Peyer's patch (tissue), 4 donors: ENCODE data around the gene AKAP6. TPM values are rescaled to one million over a fixed set of nuclear protein-coding genes. Genes with fewer than 3 reads are reported as not detected.
A peak's percentile ranks its signal among the peaks of the same experiment; 100 is the strongest.

Experiments
- DNase-seq, 3 donors: peaks; one replicate each; pipeline ENCODE4 v3.0.0-alpha.2; 2017 to 2019
- H3K27ac ChIP-seq, 4 donors: fragments of 200-600 bp; sonication (generic); one replicate each; pipeline ENCODE4 v1.5.1; 2016 to 2019
- H3K27me3 ChIP-seq, 2 donors: fragments of 200-600 bp; sonication (generic); one replicate each; pipeline ENCODE4 v1.5.1; 2019
- H3K36me3 ChIP-seq, 3 donors: fragments of 200-600 bp; sonication (generic); one replicate each; pipeline ENCODE4 v1.5.1; 2016 to 2019
- H3K4me1 ChIP-seq, 4 donors: fragments of 200-600 bp; sonication (generic); one replicate each; pipeline ENCODE4 v1.5.1; 2016 to 2019
- H3K4me3 ChIP-seq, 4 donors: fragments of 200-600 bp; sonication (generic); 1 replicate in 3 of 4; 2 replicates in 1 of 4; pipeline ENCODE4 v1.5.1; 2016 to 2019; ENCODE audit warnings: mild to moderate bottlenecking in 1 of 4
- H3K9me3 ChIP-seq, 4 donors: fragments of 200-600 bp; sonication (generic); one replicate each; pipeline ENCODE4 v1.5.1; 2016 to 2019; ENCODE audit warnings: mild to moderate bottlenecking in 1 of 4
- CTCF ChIP-seq, 6 experiments: fragments of 450-650 bp in 4 of 6; fragments of 200-600 bp in 2 of 6; sonication (generic) in 1 of 6; IDR thresholded peaks; one replicate each; pipeline ENCODE4 v1.5.1; 2017 to 2019; ENCODE audit warnings: antibody characterized with exemption in 6 of 6, mild to moderate bottlenecking in 3 of 6, moderate library complexity in 1 of 6
- POLR2A ChIP-seq, 2 donors: fragments of 450-650 bp; IDR thresholded peaks; one replicate each; pipeline ENCODE4 v1.5.1; 2017; ENCODE audit warnings: antibody characterized with exemption in 2 of 2, mild to moderate bottlenecking in 2 of 2, moderate library complexity in 2 of 2
- total RNA-seq, 4 donors: library from RNA; depleted of rRNA; stranded (reverse); fragments of >200 nt; gene quantifications; one replicate each; pipeline ENCODE4 v1.1.0, GENCODE V29; 2016

AKAP6 gene
- total RNA-seq, 4 donors from 2014 or later: 7.6 to 21.5 (median 12.2) TPM

- H3K27ac ChIP-seq: peak overlapping the region in 1 of 4 donors; percentile 46
- no peaks in the 10 kb centered on the region for H3K4me1 ChIP-seq
- H3K4me3 ChIP-seq: no peak overlapping the region
- H3K36me3 ChIP-seq: no peaks in the 10 kb centered on the region
- no peak for DNase-seq
- H3K9me3 ChIP-seq: no peaks in the 10 kb centered on the region
- no peak for TF ChIP-seq CTCF (IDR thresholded peaks at IDR 0.05)
- TF ChIP-seq POLR2A (IDR thresholded peaks at IDR 0.05): no peak
- no peaks in the 10 kb centered on the region for H3K27me3 ChIP-seq
These were observed 143.0 kb downstream of the AKAP6 start for GRCh38 chr14:32472076-32472475.

GRCh38 chr14:32472512-32473463, 143.7 kb downstream of the AKAP6 start:
- no peak for TF ChIP-seq CTCF (IDR thresholded peaks at IDR 0.05)
- no peak for TF ChIP-seq POLR2A (IDR thresholded peaks at IDR 0.05)
- Histone ChIP-seq H3K27ac (peak overlapping the region in 1 of 4 donors; percentile 46), H3K36me3 (no peaks in the 10 kb centered on the region), H3K27me3 (no peaks in the 10 kb centered on the region), H3K4me3 (no peak overlapping the region), H3K9me3 (no peaks in the 10 kb centered on the region), H3K4me1 (no peaks in the 10 kb centered on the region)
- no peak for DNase-seq

- Histone ChIP-seq H3K27ac (peak overlapping the region in 1 of 4 donors; percentile 46), H3K4me1 (no peaks in the 10 kb centered on the region), H3K36me3 (no peaks in the 10 kb centered on the region), H3K27me3 (no peaks in the 10 kb centered on the region), H3K4me3 (no peak overlapping the region), H3K9me3 (no peaks in the 10 kb centered on the region)
- TF ChIP-seq CTCF (IDR thresholded peaks at IDR 0.05) (no peak), POLR2A (IDR thresholded peaks at IDR 0.05) (no peak)
- DNase-seq: no peak
These were observed 144.4 kb downstream of the AKAP6 start for GRCh38 chr14:32473464-32473855.

- DNase-seq: no peak
- H3K4me1 ChIP-seq: no peaks in the 10 kb centered on the region
- H3K4me3 ChIP-seq: no peak overlapping the region
- H3K27me3 ChIP-seq: no peaks in the 10 kb centered on the region
- no peak overlapping the region for H3K27ac ChIP-seq
- no peaks in the 10 kb centered on the region for H3K36me3 ChIP-seq
- no peaks in the 10 kb centered on the region for H3K9me3 ChIP-seq
- TF ChIP-seq POLR2A (IDR thresholded peaks at IDR 0.05) (no peak), CTCF (IDR thresholded peaks at IDR 0.05) (no peak)
These were observed 145.5 kb downstream of the AKAP6 start for GRCh38 chr14:32474478-32475195.

GRCh38 chr14:32476532-32476931, 147.4 kb downstream of the AKAP6 start:
- Histone ChIP-seq H3K36me3 (no peaks in the 10 kb centered on the region), H3K27me3 (no peaks in the 10 kb centered on the region), H3K4me1 (no peaks in the 10 kb centered on the region), H3K27ac (no peak overlapping the region), H3K9me3 (no peaks in the 10 kb centered on the region), H3K4me3 (no peak overlapping the region)
- DNase-seq: no peak
- TF ChIP-seq CTCF (IDR thresholded peaks at IDR 0.05) (no peak), POLR2A (IDR thresholded peaks at IDR 0.05) (no peak)
